Renal cortex interstitium (tissue), 11 donors: Measurements from ENCODE around the gene SERPINE1. TPM values are rescaled to one million over a fixed set of nuclear protein-coding genes. Genes with fewer than 3 reads are reported as not detected.
"Not testable (repeated sequence)": the region's sequence is repeated elsewhere in the genome, so short reads cannot be mapped to it uniquely, and the experiment has no call there.

Experiments used
- DNase-seq, 11 donors: peaks; one replicate each; pipeline ENCODE4 v3.0.0-alpha.2; 2013; ENCODE audit warnings: low read depth in 9 of 11, low spot score in 4 of 11; ENCODE audit errors: extremely low read depth in 1 of 11
- polyA plus RNA-seq, 3 donors: library from polyadenylated mRNA; unstranded; fragments of 120-200 nt; gene quantifications; one replicate each; pipeline ENCODE4 v1.2.1, GENCODE V29; 2013; ENCODE audit not compliant: insufficient read length in 3 of 3

SERPINE1 gene
- polyA plus RNA-seq, 3 donors: 0.89 to 1.5 (median 1.1) TPM

DNA sequence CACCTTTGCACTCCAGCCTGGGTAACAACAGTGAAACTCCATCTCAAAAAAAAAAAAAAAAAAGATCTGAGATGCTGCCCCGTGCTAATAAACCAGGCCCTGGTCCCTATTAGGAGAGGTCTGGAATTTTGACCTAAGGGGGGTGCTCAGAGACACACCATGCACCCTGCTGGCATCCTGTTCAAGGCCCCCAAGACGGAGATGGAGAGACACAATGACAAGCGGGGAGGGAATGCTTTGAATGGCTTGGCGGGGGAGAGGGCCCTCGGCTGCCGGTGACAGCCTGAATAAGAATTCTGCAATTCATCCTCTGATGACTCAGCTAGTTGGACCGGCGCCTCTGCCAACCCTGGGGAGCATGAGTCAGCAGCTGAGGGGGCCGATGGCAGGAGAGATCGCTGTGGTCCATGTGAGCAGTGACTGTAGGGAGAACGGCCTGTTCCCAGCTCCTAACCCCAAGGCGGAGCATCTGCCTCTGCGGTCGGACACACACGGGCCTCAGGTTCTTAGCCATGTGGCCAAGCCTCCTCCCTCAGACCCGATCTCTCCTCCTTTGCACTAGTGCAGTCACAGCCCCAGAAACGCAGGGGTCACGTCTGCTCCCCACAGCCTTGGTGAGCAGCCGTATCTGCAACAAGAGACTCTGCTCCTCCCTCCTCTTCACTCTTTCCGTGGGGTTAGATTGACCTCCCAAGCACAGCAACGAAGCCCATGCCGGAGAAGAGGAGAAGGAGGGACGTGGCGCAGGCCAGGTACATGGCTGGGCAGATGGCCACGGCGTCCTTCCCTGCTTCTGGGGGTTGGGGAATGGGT, 26.7 kb upstream of the SERPINE1 start:
- DNase-seq: peak in 5 of 11 donors; percentile 38 to 57 (median 46)

DNA sequence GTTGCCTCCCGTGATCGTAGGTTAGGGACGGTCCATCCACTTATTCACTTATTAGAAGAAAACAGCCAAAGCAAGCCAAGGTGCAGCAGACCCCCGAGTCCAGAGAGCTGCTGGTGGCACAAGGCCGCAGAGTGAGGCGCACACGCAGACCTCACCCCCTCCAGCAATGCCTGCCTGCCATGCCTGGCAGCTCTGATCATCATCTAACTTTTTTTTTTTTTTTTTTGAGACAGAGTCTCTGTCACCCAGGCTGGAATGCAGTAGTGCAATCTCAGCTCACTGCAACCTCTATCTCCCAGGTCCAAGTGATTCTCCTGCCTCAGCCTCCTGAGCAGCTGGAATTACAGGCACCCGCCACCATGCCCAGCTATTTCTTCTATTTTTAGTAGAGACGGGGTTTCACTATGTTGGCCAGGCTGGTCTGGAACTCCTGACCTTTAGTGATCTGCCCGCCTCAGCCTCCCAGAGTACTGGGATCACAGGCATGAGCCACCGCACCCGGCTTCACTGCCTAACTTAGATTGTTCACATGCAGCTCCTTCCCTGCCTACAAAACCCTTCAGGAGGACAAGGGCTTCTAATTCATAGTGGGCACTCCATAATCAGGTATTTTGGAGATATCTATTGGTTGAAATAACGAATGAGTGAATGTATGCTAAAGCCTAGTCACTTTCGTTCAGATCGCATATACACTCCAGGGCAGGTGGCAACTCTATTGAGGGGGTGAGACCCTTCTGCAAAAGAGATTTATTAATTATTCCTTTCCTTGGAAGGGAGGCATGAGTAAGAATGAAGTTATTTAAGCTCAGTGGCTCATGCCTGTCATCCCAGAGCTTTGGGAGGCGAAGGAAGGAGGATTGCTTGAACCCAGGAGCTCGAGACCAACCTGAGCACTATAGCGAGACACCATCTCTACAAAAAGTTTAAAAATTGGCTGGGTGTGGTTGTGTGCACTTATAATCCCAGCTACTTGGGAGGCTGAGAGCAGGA, 25.8 kb upstream of the SERPINE1 start:
- no peak for DNase-seq

DNA sequence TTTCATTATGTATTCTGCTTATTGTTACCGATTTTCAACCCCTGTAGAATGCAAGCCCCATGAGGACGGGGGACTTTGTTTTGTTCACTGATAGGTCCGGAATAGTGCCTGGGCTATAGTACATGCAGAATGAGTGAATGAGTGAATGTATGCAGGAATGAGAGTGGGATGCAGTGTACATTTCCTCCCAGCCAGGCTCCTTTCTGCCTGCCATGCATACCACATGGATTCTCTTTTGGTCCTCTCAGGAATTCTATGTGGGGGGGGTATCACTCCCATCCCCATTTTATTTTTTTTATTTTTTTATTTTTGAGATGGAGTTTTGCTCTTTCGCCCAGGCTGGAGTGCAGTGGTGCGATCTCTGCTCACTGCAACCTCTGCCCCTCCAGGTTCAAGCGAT, 24.9 kb upstream of the SERPINE1 start:
- DNase-seq: no peak

DNA sequence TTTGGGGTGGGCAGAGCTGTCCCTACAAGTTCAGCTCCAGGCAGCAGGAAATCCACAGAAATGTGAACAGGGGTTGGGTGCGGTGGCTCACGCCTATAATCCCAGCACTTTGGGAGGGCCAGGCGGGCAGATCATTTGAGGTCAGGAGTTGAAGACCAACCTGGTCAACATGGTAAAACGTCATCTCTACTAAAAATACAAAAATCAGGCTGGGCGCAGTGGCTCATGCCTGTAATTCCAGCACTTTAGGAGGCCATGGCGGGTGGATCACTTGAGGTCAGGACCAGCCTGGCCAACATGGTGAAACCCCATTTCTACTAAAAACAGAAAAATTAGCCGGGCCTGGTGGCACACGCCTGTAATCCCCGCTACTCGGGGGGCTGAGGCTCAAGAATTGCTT, 23.2 kb upstream of the SERPINE1 start:
- DNase-seq: not testable (repeated sequence)

DNA sequence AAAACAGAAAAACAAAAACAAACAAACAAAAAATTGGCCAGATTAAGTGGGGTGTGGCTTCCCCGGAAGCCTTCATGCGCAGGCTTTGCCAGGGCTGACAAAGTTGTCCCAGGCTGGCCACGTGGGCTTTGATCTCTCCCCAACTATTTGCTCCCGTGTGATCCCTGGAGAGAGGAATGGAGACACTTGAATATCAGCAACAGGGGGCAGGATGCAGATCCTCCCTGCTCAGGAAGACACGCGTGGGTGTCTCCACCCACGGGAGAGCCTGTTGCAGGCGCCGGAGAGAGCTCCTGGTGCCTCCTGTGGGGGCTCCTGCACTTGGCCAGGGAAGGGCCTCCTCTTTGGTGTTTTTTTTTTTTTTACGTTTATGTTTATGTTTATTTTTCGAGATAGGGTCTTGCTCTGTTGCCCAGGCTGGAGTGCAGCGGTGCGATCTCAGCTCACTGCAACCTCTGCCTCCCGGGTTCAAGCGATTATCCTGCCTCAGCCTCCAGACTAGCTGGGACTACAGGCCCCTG, 22.7 kb upstream of the SERPINE1 start:
- DNase-seq: no peak

DNA sequence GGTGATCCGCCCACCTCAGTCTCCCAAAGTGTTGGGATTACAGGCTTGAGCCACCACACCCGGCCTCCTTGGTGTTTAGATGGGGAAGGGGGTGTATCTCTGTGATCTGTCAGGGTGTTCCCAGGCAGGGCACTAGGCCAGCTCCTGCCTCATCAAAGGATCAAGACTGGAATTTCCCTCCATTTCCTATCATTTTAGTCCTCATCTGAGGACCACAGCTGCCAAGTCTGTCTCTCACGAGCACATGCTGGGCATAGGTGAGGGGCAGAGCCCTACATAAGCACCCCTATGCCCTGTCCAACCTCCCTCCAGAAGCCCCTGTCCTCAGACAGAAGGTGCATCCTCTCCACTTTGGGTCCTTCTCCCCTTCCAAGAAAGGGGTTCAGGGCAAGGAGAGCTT, 22.1 kb upstream of the SERPINE1 start:
- no peak for DNase-seq

DNA sequence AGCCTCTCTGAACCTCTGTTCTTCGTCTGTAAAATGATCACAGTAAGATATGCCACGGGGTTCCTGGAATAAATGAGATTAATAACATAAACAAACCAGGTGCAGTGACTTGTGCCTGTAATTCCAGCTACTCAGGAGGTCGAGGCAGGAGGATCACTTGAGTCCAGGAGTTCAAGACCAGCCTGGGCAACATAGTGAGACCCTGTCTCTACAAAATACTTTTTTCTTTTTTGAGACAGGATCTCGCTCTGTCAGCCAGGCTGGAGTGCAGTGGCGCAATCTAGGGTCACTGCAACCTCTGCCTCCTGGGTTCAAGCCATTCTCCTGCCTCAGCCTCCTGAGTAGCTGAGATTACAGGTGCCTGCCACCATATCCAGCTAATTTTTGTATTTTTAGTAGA, 21.7 kb upstream of the SERPINE1 start:
- not testable (repeated sequence) for DNase-seq

DNA sequence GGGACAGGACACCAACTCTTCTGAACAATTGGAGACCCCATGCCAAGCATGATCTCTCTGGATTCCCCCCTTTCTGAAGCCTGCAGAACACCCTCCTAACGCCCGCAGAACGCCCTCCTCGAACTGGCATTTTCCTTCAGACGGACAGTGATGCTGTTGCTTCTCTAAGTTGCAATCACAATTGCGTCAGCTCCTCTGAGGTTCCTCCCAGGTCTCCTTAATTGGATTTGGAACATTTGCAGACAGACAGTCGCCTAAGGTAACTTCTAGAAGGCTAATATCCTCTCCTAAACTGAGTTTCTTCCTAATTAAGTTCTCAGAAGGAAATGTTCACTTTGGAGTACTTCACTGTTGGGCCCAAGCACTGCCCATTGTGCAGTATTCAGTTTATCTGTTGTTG, 20.5 kb upstream of the SERPINE1 start:
- DNase-seq: no peak

DNA sequence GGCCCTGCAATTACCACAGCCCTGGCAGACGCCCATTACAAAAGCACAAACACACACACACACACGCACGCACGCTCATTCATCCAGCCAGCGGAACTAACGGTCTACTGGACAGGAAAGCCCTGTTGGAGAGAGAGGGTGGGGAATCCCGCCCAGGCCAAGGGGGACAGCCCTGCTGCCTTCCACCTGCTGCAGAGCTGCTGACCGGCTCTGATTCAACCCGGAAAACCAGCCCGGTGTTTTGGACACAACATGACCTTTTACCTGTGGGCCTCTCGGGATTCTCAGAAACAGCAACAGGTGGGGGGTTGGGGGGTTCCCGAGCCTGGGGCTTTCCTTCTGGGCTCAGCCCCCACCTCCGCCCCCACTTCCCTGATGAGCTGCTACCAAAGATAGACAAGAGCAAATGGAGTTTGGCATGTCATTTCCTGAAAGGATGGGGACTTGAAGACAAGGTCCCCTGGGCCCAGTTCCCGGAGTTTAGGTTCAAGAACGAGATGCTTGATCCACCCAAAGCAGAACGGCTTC, 18.5 kb upstream of the SERPINE1 start:
- DNase-seq: peak in 3 of 11 donors; percentile 12 to 37 (median 30)

DNA sequence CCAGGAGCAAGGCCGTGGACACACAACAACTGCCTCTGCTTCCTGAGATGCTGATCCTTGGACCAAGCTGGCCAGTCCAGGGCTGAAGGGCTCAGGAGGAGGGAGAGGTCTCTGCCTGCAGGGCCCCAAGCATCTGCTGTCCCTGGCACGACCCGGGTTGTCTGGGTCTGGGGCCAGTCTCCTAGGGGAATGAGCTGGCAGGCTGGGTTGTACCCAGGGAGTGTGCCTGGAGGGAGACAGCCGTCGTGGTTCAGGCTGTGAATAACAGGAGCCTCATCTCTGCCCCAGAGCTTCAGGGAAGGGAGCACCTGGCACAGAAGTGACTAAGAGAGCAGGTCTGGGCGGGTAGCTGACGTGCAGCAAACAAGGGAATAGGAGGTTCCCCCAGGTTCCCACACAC, 17.9 kb upstream of the SERPINE1 start:
- DNase-seq: no peak

DNA sequence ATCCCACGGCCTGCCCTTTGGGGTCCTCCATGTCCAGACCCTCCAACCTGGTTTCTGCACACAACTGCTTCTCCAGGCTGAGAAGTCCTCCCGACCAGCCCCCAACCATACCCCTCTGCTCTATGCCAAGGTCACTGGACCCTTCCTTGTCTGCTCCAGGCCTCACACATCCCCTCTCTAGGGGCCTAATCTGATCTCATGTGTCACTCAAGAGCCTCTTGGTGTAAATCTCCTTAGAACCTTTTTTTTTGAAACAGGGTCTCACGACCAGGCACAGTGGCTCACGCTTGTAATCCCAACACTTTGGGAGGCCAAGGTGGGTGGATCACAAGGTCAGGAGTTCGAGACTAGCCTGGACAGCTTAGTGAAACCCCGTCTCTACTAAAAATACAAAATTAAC, 17.5 kb upstream of the SERPINE1 start:
- DNase-seq: no peak

DNA sequence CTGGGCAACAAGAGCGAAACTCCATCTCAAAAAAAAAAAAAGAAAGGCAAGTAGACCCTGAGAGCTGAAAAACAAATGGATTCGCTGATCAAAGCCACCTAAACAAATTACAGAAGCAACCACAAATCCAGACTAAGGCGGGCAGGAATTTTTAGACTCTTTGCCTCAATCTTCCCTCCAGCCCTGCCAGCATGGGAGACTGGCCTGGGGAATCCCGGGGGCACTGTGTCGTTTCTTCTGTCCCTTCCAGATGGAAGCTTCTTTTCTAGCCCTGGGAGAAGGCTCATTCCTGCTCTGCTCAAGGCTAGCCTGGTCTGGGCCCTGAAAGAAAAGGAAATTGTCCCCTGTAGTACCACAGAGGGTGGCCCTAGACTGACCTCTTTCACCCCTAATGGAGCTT, 15.6 kb upstream of the SERPINE1 start:
- DNase-seq: no peak

DNA sequence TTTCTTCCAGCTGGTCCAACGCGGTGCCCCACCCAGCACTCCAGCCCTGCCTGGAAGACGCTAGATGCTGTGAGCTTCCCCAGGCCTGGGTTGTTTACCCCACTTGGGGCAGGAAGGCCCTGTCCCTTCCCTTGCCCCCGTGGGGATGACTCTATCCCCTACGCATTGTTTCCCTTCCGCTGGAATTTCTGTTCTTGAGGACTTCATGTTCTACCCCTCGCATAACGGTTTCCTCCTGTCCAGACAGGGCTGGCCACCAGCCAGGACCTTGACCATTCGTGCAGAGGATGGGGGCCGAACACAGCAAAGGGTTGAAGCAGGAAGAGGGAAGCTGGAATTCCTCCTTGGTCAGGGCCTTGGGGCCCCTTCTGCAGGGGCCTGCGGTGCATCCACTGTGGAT, 14.7 kb upstream of the SERPINE1 start:
- DNase-seq: peak in 3 of 11 donors; percentile 38 to 66 (median 51)

DNA sequence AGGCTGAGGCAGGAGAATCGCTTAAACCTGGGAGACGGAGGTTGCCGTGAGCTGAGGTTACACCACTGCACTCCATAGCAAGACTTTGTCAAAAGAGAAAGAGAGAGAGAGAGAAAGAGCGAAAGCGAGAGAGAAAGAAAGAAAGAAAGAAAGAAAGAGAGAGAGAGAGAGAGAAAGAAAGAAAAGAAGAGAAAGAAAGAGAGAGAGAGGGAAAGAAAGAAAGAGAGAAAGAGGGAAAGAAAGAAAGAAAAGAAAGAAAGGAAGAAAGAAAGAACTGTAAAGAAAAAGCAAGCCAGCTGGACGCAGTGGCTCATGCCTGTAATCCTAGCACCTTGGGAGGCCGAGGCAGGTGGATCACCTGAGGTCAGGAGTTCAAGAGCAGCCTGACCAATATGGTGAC, 13.8 kb upstream of the SERPINE1 start:
- not testable (repeated sequence) for DNase-seq

DNA sequence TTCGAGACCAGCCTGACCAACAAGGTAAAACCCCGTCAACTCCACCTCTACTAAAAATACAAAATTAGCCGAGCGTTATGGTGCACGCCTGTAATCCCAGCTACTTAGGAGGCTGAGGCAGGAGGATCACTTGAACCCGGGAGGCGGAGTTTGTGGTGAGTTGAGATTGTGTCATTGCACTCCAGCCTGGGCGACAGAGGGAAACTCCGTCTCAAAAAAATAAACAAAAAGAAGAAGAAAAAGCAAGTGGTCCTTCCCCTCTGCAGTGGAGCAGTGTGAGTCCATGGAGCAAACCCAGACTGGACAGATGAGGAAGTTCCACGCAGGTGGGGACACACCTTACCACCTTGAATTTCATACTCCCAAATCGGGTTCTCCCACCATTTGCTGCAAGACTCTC, 13.1 kb upstream of the SERPINE1 start:
- DNase-seq: no peak

DNA sequence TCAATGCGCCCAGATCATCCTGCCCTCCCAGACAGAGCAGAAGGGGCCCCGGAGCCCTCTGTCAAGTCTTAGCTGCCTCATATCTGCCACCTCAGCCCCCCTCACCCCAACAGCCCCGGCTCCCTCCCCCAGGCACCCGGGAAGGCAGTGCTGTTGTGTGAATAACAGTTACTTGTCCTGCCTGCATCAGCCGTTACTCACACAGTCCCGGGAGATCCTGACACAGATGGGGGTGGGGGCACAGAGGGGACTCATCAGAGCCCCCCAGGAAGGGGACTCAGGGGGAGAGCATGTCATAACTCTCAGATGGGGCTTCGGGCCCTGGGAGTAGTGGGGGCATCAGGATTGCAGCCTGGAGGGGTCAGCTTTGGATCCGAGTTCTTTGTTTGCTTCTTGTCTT, 12.4 kb upstream of the SERPINE1 start:
- no peak for DNase-seq

DNA sequence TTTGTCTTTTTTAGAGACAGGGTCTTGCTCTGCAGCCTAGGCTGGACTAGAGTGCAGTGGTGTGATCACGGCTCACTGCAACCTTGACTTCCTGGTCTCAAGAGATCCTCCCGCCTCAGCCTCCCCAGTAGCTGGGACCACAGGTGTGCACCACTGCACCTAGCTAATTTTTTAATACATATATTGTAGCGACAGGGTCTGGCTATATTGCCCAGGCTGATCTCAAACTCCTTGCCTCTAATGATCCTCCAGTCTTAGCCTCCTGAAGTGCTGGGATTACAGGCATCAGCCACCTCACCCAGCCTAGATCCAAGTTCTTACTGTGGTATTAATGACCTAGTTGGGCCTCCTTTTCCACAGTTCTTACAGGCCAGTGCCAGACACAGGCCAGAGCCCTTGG, 11.7 kb upstream of the SERPINE1 start:
- DNase-seq: no peak

DNA sequence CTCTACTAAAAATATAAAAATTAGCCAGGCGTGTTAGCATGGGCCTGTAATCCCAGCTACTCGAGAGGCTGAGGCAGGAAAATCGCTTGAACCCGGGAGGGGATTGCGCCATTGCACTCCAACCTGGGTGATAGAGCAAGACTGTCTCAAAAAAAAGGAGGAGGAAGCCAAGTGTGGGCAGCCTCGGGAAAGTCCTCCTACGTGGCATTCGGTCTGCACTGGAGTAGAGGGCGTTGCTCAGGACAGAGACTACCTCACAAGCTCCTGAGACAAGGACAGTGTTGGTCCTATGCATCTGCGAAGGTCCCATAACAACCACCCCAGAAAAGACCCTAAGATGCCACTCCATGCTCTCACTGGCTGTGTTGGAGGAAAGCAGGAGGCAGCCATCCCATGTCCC, 10.0 kb upstream of the SERPINE1 start:
- DNase-seq: no peak

DNA sequence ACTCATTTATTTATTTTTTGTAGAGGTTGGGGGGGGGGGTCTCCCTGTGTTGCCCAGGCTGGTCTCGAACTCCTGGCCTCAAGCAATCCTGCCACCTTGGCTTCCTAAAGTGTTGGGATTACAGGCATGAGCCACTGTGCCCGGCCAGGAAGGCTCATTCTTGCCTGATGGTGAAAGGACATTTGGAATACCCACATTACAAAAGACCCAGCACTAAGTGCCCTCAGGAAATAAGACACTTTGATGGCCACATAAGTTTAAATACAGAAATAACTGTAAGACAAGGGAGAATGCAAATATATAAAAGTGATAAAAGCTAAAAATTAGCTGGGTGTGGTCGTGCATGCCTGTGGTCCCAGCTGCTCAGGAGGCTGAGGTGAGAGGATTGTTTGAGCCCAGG, 8.0 kb upstream of the SERPINE1 start:
- no peak for DNase-seq

DNA sequence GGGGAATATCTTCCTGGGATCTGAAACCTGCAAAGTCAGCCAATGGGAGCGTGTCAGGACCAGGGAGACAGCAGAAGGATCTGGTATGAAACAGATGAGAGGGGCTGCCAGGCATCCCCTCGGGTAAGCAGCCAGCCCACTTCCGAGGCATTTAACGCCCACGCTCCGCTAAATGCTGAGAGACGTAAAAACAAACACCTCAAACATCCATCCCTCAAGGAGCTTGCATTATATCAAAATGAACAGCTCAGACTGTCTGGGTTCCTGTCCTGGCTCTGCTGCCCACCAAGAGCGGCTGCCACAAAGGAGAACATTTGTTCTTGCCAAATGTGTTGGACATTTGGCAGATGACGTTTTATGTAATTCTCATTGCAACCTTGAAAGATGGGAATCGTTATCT, 7.0 kb upstream of the SERPINE1 start:
- DNase-seq: no peak
